Astrocyte (in vitro differentiated cells and primary cell): Measurements from ENCODE around the gene PDGFD.

ENCODE experiments used
- CTCF ChIP-seq: IDR thresholded peaks from 2 replicates; pipeline ENCODE4 v1.5.1; 2011; ENCODE audit warnings: low read depth, mild to moderate bottlenecking, inconsistent platforms, low read length, moderate library complexity; ENCODE audit not compliant: insufficient read depth
- EZH2 ChIP-seq: IDR thresholded peaks from 2 replicates; pipeline ENCODE4 v1.6.1; 2012; ENCODE audit warnings: mild to moderate bottlenecking, low read length, inconsistent platforms; ENCODE audit not compliant: insufficient read depth

- TF ChIP-seq EZH2 (no peak), CTCF (no peak)
These were observed 291.9 kb downstream of the PDGFD start for GRCh38 chr11:103871923-103872551.
